HG02884 (cell line): ENCODE data around the gene NLRP3.
"Not testable (repeated sequence)": the region's sequence is repeated elsewhere in the genome, so short reads cannot be mapped to it uniquely, and the experiment has no call there.

Experiments
- ATAC-seq: cut with Tn5 transposase; IDR thresholded peaks from one replicate; pipeline ENCODE4 v1.9.1; 2021; ENCODE audit warnings: mild to moderate bottlenecking, moderate library complexity; ENCODE audit not compliant: unreplicated experiment

The NLRP3 gene

GRCh38 chr1:247390116-247390791, 25.7 kb upstream of the NLRP3 start:
- ATAC-seq = peak; percentile 99

GRCh38 chr1:247390996-247391395, 25.0 kb upstream of the NLRP3 start:
- ATAC-seq = no peak

GRCh38 chr1:247392088-247392487, 23.9 kb upstream of the NLRP3 start:
- ATAC-seq = no peak

- not testable (repeated sequence) for ATAC-seq
These were observed 20.9 kb upstream of the NLRP3 start for GRCh38 chr1:247395075-247395474.

- no peak for ATAC-seq
These were observed 15.3 kb upstream of the NLRP3 start for GRCh38 chr1:247400685-247401084.

- ATAC-seq = no peak
These were observed 14.5 kb upstream of the NLRP3 start for GRCh38 chr1:247401310-247402119.

GRCh38 chr1:247402120-247402675, 13.8 kb upstream of the NLRP3 start:
- ATAC-seq = no peak

- no peak for ATAC-seq
These were observed 9.8 kb upstream of the NLRP3 start for GRCh38 chr1:247406014-247406656.

GRCh38 chr1:247407180-247407616, 8.8 kb upstream of the NLRP3 start:
- peak; percentile 72 for ATAC-seq

GRCh38 chr1:247408100-247408499, 7.9 kb upstream of the NLRP3 start:
- ATAC-seq = no peak

GRCh38 chr1:247409869-247410544, 6.0 kb upstream of the NLRP3 start:
- ATAC-seq = peak; percentile 76

GRCh38 chr1:247411621-247412327, 4.2 kb upstream of the NLRP3 start:
- no peak for ATAC-seq

- no peak for ATAC-seq
These were observed 1.9 kb downstream of the NLRP3 start for GRCh38 chr1:247417831-247418230.

- ATAC-seq = no peak
These were observed 3.4 kb downstream of the NLRP3 start for GRCh38 chr1:247419336-247419735.

- ATAC-seq = no peak
These were observed 5.1 kb downstream of the NLRP3 start for GRCh38 chr1:247421074-247421473.

GRCh38 chr1:247429496-247429895, 13.5 kb downstream of the NLRP3 start:
- no peak for ATAC-seq

- no peak for ATAC-seq
These were observed 14.5 kb downstream of the NLRP3 start for GRCh38 chr1:247430434-247430833.

GRCh38 chr1:247431643-247432042, 15.7 kb downstream of the NLRP3 start:
- no peak for ATAC-seq

GRCh38 chr1:247434005-247434404, 18.0 kb downstream of the NLRP3 start:
- ATAC-seq = no peak

- ATAC-seq = no peak
These were observed 19.2 kb downstream of the NLRP3 start for GRCh38 chr1:247435030-247435758.
